NCI-H146 (cell line): ENCODE results near the gene KCNE1.
"Not testable (repeated sequence)": the region's sequence is repeated elsewhere in the genome, so short reads cannot be mapped to it uniquely, and the experiment has no call there.

Experiments
- DNase-seq: peaks from one replicate; lab custom pipeline; 2025; lab: John Stamatoyannopoulos, UW

The KCNE1 gene

GRCh38 chr21:34511181-34511580 is 829 bp downstream of the KCNE1 start:
- peak; percentile 9 for DNase-seq

GRCh38 chr21:34510148-34511142 is 1.6 kb downstream of the KCNE1 start:
- peak; percentile 43 for DNase-seq

GRCh38 chr21:34509151-34509550 is 2.9 kb downstream of the KCNE1 start:
- no peak for DNase-seq

GRCh38 chr21:34504595-34504994 is 7.4 kb downstream of the KCNE1 start:
- no peak for DNase-seq

DNA sequence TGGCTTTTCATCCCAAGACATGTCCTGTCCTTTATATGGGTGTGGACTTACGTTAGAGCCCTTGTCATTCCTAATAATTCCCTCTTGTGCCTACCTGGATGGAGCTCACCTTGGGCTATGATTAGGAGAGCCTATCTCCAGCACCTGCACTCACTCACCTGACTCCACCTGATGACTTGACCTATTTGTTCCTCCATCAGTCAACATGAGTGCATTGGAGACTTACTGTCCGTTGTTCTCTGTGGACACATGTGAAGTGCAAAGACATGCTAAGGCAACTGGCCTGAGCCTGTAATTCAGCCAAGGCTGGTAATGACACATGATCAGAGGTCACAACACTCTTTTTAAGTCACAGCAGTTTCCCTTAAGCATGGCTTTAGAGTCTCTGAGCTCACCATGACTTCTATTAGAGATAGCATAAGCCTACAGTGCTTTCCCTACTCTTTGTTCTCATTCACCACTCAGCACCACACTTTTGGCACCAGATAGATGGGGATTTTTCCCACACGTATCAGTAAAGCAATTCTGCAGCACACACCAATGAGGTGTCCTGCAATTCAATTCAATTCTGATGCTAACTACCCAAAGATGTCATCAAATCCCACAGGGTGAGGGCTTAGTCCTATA is 9.4 kb downstream of the KCNE1 start:
- DNase-seq, result no peak

DNA sequence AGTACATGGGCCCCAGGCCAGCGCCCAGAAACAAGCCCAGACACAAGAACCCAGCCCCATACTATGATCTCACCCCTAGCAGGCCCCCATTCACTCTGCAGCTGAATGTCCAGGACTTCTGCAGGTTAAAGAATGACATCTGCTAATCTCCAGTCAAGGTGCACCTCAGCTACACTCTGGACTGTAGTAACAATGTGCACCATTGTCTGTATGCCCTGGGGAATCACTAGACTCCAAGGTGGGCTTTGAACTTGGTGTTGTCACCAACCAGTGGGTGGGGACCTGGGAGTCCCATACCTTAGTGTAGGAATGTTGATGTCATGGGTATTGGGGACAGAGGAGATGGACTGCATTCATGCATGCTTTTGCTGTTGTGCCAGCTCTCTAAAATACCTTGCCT is 10.3 kb downstream of the KCNE1 start:
- no peak for DNase-seq

GRCh38 chr21:34500191-34500590 is 11.8 kb downstream of the KCNE1 start:
- no peak for DNase-seq

DNA sequence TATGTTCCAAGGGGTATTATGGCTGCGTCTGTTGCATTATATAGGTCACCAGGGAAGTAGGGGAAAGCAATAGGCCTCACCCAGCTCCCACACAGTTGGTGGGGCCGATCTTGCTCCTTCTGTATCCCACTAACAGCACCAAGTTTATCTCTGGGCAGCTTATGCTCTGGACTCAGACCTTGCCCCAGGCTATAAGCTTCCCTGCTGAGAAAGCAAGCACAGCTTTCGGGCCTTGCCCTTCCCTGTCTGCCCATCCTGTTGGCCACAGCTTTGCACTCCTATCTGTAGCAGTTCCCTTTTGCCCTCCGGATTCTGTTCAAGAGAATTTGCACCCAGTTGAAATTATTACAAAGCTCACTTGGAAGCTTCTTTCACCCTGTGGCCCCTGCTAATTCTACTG is 12.9 kb downstream of the KCNE1 start:
- DNase-seq, result peak; percentile 29

DNA sequence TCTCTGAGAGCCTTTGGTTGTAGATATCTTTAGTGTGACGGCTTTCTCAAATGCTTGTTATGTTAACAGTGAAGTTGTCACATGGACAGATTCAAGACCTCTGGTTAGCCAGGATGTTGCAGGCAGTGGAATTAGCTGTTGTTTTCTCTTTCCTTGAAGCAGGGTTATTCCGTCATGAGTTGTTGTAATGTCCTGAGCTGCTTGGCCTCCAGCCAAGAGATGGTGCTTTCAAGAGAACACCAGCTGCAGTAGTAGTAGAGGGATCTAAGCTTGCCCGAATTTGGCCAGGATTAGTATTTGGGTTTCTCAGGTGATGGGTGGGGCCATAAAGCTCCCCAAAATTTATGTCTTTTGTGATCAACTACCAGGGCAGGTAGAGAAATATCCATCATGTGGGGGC is 13.4 kb downstream of the KCNE1 start:
- DNase-seq, result peak; percentile 0

DNA sequence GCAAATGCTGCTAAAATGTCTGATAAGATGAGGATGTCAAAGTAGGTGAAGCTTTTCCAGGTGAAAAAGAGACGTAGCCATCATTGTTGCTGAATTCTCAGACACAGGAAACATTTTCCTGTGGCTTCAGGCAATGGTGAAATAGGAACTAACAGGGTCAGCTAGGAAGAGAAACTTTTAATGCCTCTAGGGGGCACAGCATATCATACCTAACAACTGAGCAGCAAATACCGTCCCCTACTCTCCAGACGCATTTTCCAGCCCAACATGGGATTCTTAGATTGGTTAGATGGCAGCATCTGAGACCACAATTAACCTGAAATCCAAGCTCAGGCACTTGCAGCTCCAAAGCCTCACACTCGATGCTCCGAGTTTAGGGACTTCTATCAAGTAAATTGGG is 28.2 kb downstream of the KCNE1 start:
- not testable (repeated sequence) for DNase-seq

- DNase-seq, result not testable (repeated sequence)
These were observed 28.6 kb downstream of the KCNE1 start for GRCh38 chr21:34483435-34483834.

- not testable (repeated sequence) for DNase-seq
These were observed 44.7 kb downstream of the KCNE1 start for GRCh38 chr21:34467333-34467732.

DNA sequence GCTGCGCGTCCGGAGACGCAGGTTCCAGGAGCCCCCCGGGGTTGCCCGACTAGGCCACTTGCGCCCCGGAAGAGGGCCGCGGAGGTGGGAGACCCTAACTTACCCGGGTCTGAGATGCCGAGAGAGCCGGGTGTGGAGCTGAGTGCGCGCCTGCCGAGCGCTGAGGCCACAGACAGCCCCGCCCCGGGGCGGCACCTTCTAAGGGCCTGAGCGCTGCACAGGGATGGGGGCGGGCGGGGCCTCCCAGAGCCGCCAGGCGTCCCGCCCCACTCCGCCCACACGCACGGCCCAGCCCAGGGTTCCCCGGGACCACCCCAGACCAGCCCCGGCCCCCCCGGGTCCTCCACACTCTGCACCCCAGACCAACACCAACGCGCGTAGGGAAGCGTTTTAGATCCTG is 52.6 kb downstream of the KCNE1 start:
- not testable (repeated sequence) for DNase-seq

- DNase-seq, result not testable (repeated sequence)
These were observed 53.7 kb downstream of the KCNE1 start for GRCh38 chr21:34458266-34458665.

GRCh38 chr21:34456180-34456579 is 55.8 kb downstream of the KCNE1 start:
- DNase-seq, result not testable (repeated sequence)

GRCh38 chr21:34455628-34456027 is 56.4 kb downstream of the KCNE1 start:
- not testable (repeated sequence) for DNase-seq

- DNase-seq, result not testable (repeated sequence)
These were observed 65.0 kb downstream of the KCNE1 start for GRCh38 chr21:34447018-34447417.

DNA sequence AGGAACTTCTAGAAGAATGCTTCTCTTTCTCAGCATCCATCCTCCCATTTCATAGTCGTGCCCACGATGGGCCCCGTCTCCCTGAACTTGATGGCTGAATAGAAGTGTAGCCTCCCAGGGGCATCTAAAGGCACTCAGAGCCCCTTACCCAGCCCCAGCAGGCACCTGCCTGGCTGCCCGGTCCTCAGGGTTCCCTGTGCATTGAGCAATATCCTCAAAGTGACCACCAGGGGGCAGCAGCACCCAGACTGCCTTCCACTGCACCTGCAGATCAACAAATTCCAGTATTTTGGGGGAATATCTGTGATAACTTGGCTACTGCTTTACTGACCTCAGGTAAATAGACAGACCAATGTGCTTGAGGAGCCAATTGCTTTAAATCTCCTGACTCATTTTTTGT is 68.5 kb downstream of the KCNE1 start:
- not testable (repeated sequence) for DNase-seq

DNA sequence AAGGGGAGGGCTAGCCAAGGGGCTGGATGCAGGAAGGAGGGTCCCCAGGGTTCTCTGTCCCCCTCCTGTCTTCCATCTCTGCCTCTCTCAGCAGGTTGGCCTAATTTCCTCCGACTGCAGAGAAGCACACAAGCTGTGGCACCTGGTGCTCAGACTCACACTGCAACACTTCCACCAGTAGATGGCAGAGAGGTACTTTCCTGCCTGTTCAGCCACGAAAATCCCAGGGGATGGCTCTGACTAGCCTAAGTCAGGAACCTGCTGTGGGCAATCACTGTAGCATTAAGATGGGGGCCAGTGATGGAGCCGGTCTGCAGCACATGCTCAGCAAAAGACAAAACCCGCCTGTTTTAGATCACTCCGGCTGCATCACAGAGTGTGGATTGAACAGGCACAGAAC is 82.3 kb downstream of the KCNE1 start:
- DNase-seq, result not testable (repeated sequence)

DNA sequence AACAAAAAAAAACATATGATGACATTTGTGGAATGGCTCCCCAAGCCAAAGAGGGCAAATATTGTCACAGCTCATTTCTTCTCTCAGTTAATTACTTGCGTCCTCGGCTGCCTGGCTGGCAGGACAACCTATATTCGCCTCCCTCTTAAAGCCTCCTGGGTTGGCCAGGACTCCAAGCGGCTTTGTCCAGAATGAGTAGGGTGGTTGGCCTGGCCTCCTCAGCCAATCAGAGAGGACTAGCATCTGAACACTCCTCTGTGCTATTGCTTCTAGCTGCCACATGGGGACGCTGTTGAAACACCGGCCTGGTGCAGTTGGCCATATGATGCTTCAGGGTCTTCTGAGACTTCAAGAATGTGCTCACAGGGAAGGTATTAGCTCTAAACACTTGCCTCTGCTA is 83.6 kb downstream of the KCNE1 start:
- not testable (repeated sequence) for DNase-seq

GRCh38 chr21:34427339-34427738 is 84.7 kb downstream of the KCNE1 start:
- not testable (repeated sequence) for DNase-seq

- not testable (repeated sequence) for DNase-seq
These were observed 88.2 kb downstream of the KCNE1 start, which contains the start of gene SMIM34 for GRCh38 chr21:34423805-34424204. Gene SMIM34, minus strand, starts transcription at chr21:34423951. Its CDS starts 112 bp downstream, at chr21:34423839.
